ENCODE data around the gene ZNF609.

DNA sequence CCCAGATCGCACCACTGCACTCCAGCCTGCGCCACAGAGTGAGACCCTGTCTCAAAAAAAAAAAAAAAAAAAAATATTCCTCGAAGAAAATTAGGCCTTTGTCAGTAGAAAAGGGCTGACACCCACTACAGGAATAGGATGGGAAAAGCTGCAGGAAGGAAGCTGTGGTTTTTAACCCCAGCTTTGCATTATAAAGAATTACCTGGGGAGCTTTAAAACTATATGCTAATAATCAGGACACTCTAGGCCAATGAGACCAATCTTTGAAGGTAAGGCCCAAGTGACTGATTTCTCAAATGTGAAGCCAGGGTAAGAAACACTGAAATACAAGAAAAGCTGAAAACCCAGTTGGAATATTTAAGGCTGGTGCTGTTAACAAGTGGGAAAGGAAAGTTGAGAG, 240.7 kb downstream of the ZNF609 start:
- TF ChIP-seq GATA3 (IDR thresholded peaks at IDR 0.05; ENCODE audit: low read depth, low read length) = no peak
- no peak for TF ChIP-seq GATA2 (IDR thresholded peaks at IDR 0.05; ENCODE audit: low read depth, low read length)
